Measurements from ENCODE around the gene GMDS. TPM values are rescaled to one million over a fixed set of nuclear protein-coding genes. Genes with fewer than 3 reads are reported as not detected.

Gene GMDS
- total and polyA plus RNA-seq, 2 donors (not counting 1 experiment from before 2014, with no cell fraction given) = 12.7 to 34.5 TPM

DNA sequence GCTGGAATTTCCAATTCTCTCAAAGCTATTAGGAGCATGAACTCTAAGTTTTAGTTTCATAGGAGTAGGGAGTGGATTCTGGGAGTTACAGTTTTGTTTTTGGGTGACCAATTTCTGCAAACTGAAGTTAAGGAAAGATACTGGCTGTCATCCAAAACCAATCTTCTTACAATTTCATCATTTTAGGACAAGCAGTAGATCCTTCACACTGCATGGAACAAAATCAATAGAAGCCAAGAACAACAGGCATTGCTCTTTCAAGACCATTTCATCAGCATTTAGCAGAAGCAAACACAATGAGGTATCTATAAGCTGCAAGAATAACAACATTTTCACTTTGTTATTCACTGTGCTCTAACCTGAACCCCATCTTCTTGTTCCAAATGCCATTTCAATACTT, 173.0 kb downstream of the GMDS start:
- peak; percentile 5 to 89 for DNase-seq (ENCODE audit: low read depth in 2 of 2)
- H2AFZ ChIP-seq (ENCODE audit: low read length) = no peak overlapping the region
- no peaks in the 10 kb centered on the region for H3K36me3 ChIP-seq (ENCODE audit: control insufficient read depth, insufficient read depth, low read length)
- no peak overlapping the region for H3K27ac ChIP-seq (ENCODE audit: insufficient read depth, low read length)
- H4K20me1 ChIP-seq (ENCODE audit: control insufficient read depth, extremely low read depth, insufficient read depth, low read length) = no peaks in the 10 kb centered on the region
- TF ChIP-seq, protein P1, sequence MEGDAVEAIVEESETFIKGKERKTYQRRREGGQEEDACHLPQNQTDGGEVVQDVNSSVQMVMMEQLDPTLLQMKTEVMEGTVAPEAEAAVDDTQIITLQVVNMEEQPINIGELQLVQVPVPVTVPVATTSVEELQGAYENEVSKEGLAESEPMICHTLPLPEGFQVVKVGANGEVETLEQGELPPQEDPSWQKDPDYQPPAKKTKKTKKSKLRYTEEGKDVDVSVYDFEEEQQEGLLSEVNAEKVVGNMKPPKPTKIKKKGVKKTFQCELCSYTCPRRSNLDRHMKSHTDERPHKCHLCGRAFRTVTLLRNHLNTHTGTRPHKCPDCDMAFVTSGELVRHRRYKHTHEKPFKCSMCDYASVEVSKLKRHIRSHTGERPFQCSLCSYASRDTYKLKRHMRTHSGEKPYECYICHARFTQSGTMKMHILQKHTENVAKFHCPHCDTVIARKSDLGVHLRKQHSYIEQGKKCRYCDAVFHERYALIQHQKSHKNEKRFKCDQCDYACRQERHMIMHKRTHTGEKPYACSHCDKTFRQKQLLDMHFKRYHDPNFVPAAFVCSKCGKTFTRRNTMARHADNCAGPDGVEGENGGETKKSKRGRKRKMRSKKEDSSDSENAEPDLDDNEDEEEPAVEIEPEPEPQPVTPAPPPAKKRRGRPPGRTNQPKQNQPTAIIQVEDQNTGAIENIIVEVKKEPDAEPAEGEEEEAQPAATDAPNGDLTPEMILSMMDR (conservative IDR thresholded peaks at IDR 0.05 in 1 of 2, IDR thresholded peaks at IDR 0.05 in 1 of 2; ENCODE audit: low read depth in 1 of 2, low read length in 2 of 2) = no peak
- TF ChIP-seq EZH2 (IDR thresholded peaks at IDR 0.05; ENCODE audit: low read length, missing control alignments) = no peak
- H3K9me3 ChIP-seq (ENCODE audit: control insufficient read depth, insufficient read depth, low read depth, low read length) = no peaks in the 10 kb centered on the region
- no peaks in the 10 kb centered on the region for H3K4me1 ChIP-seq (ENCODE audit: control insufficient read depth, extremely low read depth, insufficient read depth, low read length)
- H3K9ac ChIP-seq (ENCODE audit: insufficient read depth, low read length) = no peak overlapping the region
- H3K4me3 ChIP-seq (replicated peaks in 1 of 4; ENCODE audit: control extremely low read depth in 1 of 4, insufficient read depth in 1 of 4, low read depth in 3 of 4, low read length in 4 of 4) = no peak overlapping the region
- H3K79me2 ChIP-seq (ENCODE audit: control insufficient read depth, insufficient read depth, low read length) = no peaks in the 10 kb centered on the region
- no peaks in the 10 kb centered on the region for H3K27me3 ChIP-seq (ENCODE audit: control insufficient read depth, insufficient read depth, low read length)
- no peak overlapping the region for H3K4me2 ChIP-seq (ENCODE audit: extremely low read depth, insufficient read depth, low read length)

DNA sequence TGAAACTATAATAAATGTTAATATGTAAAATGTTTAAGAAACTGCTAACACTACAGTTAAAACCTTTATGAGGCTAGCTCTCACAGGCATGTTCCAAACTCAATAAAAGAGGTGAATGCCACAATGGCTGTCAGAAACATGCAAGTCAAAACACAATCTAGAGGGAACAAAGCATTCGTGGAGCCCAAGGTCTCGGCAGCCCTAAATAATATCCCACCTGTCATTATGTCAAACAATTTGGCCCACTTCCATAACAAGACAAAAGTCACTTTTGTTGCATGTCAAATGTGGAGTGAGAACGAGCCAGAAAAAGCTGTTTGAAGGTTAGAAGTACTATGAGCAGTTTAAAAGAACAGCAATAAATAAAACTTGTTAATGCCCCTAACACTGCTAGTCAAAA, 181.9 kb downstream of the GMDS start:
- Histone ChIP-seq H3K4me3 (replicated peaks in 1 of 4; ENCODE audit: control extremely low read depth in 1 of 4, insufficient read depth in 1 of 4, low read depth in 3 of 4, low read length in 4 of 4) (no peak overlapping the region), H3K27me3 (ENCODE audit: control insufficient read depth, insufficient read depth, low read length) (no peaks in the 10 kb centered on the region), H3K4me1 (ENCODE audit: control insufficient read depth, extremely low read depth, insufficient read depth, low read length) (no peaks in the 10 kb centered on the region), H3K36me3 (ENCODE audit: control insufficient read depth, insufficient read depth, low read length) (no peaks in the 10 kb centered on the region), H4K20me1 (ENCODE audit: control insufficient read depth, extremely low read depth, insufficient read depth, low read length) (no peaks in the 10 kb centered on the region), H3K9me3 (ENCODE audit: control insufficient read depth, insufficient read depth, low read depth, low read length) (no peaks in the 10 kb centered on the region), H3K4me2 (ENCODE audit: extremely low read depth, insufficient read depth, low read length) (no peak overlapping the region), H3K9ac (ENCODE audit: insufficient read depth, low read length) (no peak overlapping the region), H3K79me2 (ENCODE audit: control insufficient read depth, insufficient read depth, low read length) (no peaks in the 10 kb centered on the region), H2AFZ (ENCODE audit: low read length) (no peak overlapping the region), H3K27ac (ENCODE audit: insufficient read depth, low read length) (no peak overlapping the region)
- TF ChIP-seq, protein P1 (conservative IDR thresholded peaks at IDR 0.05 in 1 of 2, IDR thresholded peaks at IDR 0.05 in 1 of 2; ENCODE audit: low read depth in 1 of 2, low read length in 2 of 2) = no peak
- TF ChIP-seq EZH2 (IDR thresholded peaks at IDR 0.05; ENCODE audit: low read length, missing control alignments) = no peak
- DNase-seq (ENCODE audit: low read depth in 2 of 2) = no peak

DNA sequence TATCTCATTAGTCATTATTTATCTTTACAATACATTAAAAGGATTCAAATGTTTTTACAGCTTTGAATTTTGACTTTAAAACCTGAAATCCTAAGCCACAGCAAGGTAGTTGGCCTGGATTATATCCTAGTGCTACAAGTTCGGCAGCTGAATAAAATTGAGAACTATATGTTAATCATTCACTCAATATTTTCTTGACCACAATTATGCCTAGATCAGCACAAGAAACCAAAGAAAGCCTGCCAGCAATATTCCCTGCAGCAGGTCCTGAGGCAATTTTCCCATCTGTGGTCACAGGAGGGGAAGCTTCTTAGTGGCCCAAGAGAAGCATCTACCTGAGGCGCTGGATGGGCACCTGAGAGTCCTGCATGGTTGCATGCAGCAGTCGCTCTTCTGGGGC, 183.5 kb downstream of the GMDS start:
- H2AFZ ChIP-seq (ENCODE audit: low read length) = no peak overlapping the region
- no peaks in the 10 kb centered on the region for H4K20me1 ChIP-seq (ENCODE audit: control insufficient read depth, extremely low read depth, insufficient read depth, low read length)
- H3K4me1 ChIP-seq (ENCODE audit: control insufficient read depth, extremely low read depth, insufficient read depth, low read length) = no peaks in the 10 kb centered on the region
- H3K4me2 ChIP-seq (ENCODE audit: extremely low read depth, insufficient read depth, low read length) = no peak overlapping the region
- H3K9ac ChIP-seq (ENCODE audit: insufficient read depth, low read length) = no peak overlapping the region
- H3K4me3 ChIP-seq (replicated peaks in 1 of 4; ENCODE audit: control extremely low read depth in 1 of 4, insufficient read depth in 1 of 4, low read depth in 3 of 4, low read length in 4 of 4) = no peak overlapping the region
- no peak overlapping the region for H3K27ac ChIP-seq (ENCODE audit: insufficient read depth, low read length)
- peak; percentile 19 to 61 for DNase-seq (ENCODE audit: low read depth in 2 of 2)
- no peaks in the 10 kb centered on the region for H3K36me3 ChIP-seq (ENCODE audit: control insufficient read depth, insufficient read depth, low read length)
- H3K9me3 ChIP-seq (ENCODE audit: control insufficient read depth, insufficient read depth, low read depth, low read length) = no peaks in the 10 kb centered on the region
- no peaks in the 10 kb centered on the region for H3K27me3 ChIP-seq (ENCODE audit: control insufficient read depth, insufficient read depth, low read length)
- H3K79me2 ChIP-seq (ENCODE audit: control insufficient read depth, insufficient read depth, low read length) = no peaks in the 10 kb centered on the region
- no peak for TF ChIP-seq EZH2 (IDR thresholded peaks at IDR 0.05; ENCODE audit: low read length, missing control alignments)
- TF ChIP-seq, protein P1 (conservative IDR thresholded peaks at IDR 0.05 in 1 of 2, IDR thresholded peaks at IDR 0.05 in 1 of 2; ENCODE audit: low read depth in 1 of 2, low read length in 2 of 2) = no peak

All from fibroblast of lung (primary cell).